Smooth muscle cell of the pulmonary artery (primary cell): ENCODE measurements around the gene LXN. TPM values are rescaled to one million over a fixed set of nuclear protein-coding genes. Genes with fewer than 3 reads are reported as not detected.

Experiments
- total RNA-seq: library from RNA; depleted of rRNA; stranded (reverse); fragments of >200 nt; gene quantifications from 2 replicates; pipeline ENCODE4 v1.2.3, GENCODE V29; 2014

LXN gene, protein sequence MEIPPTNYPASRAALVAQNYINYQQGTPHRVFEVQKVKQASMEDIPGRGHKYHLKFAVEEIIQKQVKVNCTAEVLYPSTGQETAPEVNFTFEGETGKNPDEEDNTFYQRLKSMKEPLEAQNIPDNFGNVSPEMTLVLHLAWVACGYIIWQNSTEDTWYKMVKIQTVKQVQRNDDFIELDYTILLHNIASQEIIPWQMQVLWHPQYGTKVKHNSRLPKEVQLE
- total RNA-seq = 52.5 and 56.0 TPM in 2 replicates

DNA sequence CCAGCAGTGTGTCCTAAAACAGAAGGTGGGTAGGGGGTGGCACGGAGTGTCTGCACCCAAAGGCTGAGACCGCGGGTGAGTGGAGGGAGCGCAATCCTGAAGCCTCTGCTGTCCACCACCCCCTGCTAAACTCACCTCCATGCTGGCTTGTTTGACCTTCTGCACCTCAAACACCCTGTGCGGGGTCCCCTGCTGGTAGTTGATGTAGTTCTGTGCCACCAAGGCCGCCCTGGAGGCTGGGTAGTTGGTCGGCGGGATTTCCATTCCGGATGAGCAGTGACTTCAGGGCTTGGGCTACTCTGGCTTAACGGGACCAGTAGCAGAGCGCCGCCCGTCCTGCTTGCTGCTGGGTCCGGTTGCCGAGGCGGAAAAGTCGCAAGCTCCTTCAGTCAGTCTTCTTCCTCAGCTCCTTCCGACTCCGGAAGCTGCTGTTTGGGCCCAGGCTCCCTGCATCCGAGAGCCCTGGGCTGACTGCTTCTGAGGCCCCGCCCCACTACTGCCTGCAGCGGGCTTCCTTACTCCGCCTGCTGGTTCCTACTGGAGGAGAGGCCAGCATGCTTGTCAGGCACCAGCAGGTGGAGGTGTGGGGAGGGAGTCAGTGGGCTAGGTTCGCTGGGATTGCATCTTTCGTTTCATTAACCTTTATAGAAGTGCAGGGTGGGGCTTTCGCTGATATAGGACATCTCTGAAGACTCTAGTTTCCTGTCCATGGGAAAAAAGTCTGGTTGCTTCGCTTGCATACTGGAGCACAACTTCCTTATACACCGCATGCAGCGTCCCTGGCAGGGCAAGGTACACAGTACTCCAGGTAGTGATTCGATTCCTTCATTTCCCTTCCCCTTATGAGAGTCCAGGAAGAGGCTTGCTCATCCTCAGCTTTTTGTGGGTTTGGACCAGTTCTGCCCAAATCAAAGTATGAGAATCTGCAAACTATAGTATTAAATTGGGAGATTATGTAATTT is at the start of gene LXN:
LXN (minus strand) TSS at position 434 of the 962 bp plus-strand sequence; CDS start at position 264, 170 bp downstream.

GRCh38 chr3:158644345-158644908 is 28.0 kb downstream of the LXN start, which contains the start of gene GFM1:
GFM1 (plus strand) TSS chr3:158644527; CDS start chr3:158644635, 108 bp downstream.

Other genes with a start within 250 kb of the LXN start
- 8.5 and 9.6 TPM in 2 replicates for gene MLF1, start 101.5 kb downstream of the LXN start, total RNA-seq
- gene GFM1, start 28.1 kb downstream of the LXN start, total RNA-seq = 38.4 and 46.0 TPM in 2 replicates
- gene RARRES1, start 59.8 kb upstream of the LXN start, total RNA-seq = 8.0 and 10.9 TPM in 2 replicates
- 115 and 127 TPM in 2 replicates for gene MFSD1, start 129.4 kb upstream of the LXN start, total RNA-seq